Ishikawa (cell line): ENCODE results near the gene EVL.
A peak's percentile ranks its signal among the peaks of the same experiment; 100 is the strongest.

Experiments used
- CEBPB ChIP-seq: IDR thresholded peaks from 2 replicates; pipeline ENCODE4 v1.6.1; 2012
- CREB1 ChIP-seq: IDR thresholded peaks from 2 replicates; pipeline ENCODE4 v1.6.1; 2012; ENCODE audit warnings: low read depth
- EGR1 ChIP-seq: IDR thresholded peaks from 2 replicates; pipeline ENCODE4 v1.6.1; 2012
- EP300 ChIP-seq: IDR thresholded peaks from 2 replicates; pipeline ENCODE4 v1.6.1; 2012; ENCODE audit warnings: borderline replicate concordance
- FOXM1 ChIP-seq: IDR thresholded peaks from 2 replicates; pipeline ENCODE4 v1.6.1; 2012; ENCODE audit warnings: low read depth, borderline replicate concordance
- NFIC ChIP-seq: IDR thresholded peaks from 2 replicates; pipeline ENCODE4 v1.6.1; 2012
- RAD21 ChIP-seq: IDR thresholded peaks from 2 replicates; pipeline ENCODE4 v1.6.1; 2012; ENCODE audit warnings: low read depth
- TAF1 ChIP-seq: IDR thresholded peaks from 2 replicates; pipeline ENCODE4 v1.6.1; 2012; ENCODE audit warnings: low read depth, mild to moderate bottlenecking
- TCF12 ChIP-seq: IDR thresholded peaks from 2 replicates; pipeline ENCODE4 v1.6.1; 2012; ENCODE audit warnings: low read depth
- TEAD4 ChIP-seq: IDR thresholded peaks from 2 replicates; pipeline ENCODE4 v1.6.1; 2012
- YY1 ChIP-seq: IDR thresholded peaks from 2 replicates; pipeline ENCODE4 v1.6.1; 2012; ENCODE audit warnings: low read depth
- ZBTB7A ChIP-seq: IDR thresholded peaks from 2 replicates; pipeline ENCODE4 v1.6.1; 2012; ENCODE audit warnings: low read depth
- TF ChIP-seq, protein P1 (sequence below): IDR thresholded peaks from 2 replicates; pipeline ENCODE4 v1.6.1; 2012; ENCODE audit warnings: low read depth, mild to moderate bottlenecking
- TF ChIP-seq, protein P2 (sequence below): IDR thresholded peaks from 2 replicates; pipeline ENCODE4 v1.6.1; 2012
- TF ChIP-seq, protein P3 (sequence below): IDR thresholded peaks from 2 replicates; pipeline ENCODE4 v1.6.1; 2012

The EVL gene

DNA sequence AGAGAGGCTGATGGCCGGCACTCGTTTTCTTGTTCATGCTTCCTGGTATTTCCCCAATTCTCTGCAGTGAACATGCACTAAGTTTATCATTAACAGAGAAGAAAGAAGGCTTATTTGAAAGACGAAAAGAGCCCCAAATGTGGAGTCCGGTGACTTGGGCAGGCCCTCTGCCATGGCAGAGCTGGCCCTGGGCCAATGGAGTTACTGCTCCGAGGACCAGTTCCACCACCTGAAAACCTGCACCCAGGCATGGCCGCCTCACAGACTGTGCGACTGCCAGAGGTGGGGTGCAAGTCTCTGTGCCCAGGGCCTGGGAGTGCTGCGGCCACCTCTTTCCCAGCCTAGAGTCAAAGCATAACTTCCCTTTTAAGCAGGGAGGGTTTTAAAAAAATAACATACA is 69.4 kb downstream of the EVL start:
- TF ChIP-seq FOXM1, result no peak
- peak; percentile 16; the same call in 1 of the 2 replicates for TF ChIP-seq NFIC

DNA sequence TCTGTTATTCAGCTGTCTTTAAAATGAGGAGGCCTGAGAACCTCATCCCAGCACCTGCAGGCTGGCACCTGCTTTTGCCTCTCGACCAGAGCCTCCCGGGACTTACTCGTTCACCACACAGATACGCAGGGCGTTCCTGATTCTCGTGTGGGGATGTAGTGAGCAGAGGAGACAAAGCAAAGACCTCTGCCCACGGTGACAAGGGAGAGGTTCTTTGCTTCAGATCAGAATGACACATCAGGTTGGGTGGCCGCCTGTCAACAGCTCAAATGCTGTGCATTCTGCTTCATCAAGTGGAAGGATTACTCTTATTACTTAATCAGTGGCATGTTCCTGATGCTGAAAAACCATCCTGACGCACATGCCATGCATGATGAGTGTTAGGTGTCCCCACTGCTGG is 69.9 kb downstream of the EVL start:
- TF ChIP-seq NFIC, result no peak
- TF ChIP-seq, protein P1, sequence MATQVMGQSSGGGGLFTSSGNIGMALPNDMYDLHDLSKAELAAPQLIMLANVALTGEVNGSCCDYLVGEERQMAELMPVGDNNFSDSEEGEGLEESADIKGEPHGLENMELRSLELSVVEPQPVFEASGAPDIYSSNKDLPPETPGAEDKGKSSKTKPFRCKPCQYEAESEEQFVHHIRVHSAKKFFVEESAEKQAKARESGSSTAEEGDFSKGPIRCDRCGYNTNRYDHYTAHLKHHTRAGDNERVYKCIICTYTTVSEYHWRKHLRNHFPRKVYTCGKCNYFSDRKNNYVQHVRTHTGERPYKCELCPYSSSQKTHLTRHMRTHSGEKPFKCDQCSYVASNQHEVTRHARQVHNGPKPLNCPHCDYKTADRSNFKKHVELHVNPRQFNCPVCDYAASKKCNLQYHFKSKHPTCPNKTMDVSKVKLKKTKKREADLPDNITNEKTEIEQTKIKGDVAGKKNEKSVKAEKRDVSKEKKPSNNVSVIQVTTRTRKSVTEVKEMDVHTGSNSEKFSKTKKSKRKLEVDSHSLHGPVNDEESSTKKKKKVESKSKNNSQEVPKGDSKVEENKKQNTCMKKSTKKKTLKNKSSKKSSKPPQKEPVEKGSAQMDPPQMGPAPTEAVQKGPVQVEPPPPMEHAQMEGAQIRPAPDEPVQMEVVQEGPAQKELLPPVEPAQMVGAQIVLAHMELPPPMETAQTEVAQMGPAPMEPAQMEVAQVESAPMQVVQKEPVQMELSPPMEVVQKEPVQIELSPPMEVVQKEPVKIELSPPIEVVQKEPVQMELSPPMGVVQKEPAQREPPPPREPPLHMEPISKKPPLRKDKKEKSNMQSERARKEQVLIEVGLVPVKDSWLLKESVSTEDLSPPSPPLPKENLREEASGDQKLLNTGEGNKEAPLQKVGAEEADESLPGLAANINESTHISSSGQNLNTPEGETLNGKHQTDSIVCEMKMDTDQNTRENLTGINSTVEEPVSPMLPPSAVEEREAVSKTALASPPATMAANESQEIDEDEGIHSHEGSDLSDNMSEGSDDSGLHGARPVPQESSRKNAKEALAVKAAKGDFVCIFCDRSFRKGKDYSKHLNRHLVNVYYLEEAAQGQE, result no peak
- no peak for TF ChIP-seq TAF1
- TF ChIP-seq, protein P2, sequence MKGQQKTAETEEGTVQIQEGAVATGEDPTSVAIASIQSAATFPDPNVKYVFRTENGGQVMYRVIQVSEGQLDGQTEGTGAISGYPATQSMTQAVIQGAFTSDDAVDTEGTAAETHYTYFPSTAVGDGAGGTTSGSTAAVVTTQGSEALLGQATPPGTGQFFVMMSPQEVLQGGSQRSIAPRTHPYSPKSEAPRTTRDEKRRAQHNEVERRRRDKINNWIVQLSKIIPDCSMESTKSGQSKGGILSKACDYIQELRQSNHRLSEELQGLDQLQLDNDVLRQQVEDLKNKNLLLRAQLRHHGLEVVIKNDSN, result no peak
- no peak for TF ChIP-seq FOXM1
- TF ChIP-seq CEBPB, result no peak
- TF ChIP-seq YY1, result no peak
- no peak for TF ChIP-seq EP300
- no peak for TF ChIP-seq TEAD4
- TF ChIP-seq RAD21, result no peak
- TF ChIP-seq ZBTB7A, result no peak
- no peak for TF ChIP-seq CREB1

DNA sequence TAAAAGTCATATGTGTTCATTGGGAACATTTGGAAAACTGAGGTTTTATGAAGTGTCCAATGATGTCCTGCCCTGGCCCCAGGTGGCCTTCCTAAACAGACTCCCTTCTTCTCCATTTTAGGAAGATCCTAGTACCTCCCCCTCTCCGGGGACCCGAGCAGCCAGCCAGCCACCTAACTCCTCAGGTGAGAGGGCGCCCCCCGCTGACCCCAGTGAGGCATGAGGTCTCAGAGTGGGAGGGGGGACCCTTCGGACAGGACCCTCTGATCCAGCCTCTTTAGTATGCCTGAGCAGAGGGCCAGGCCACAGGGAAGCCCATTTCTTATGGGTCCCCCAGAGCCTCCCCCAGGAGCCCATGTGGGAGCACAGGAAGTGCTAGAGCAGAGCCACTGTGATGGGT is 70.6 kb downstream of the EVL start:
- TF ChIP-seq TEAD4 (no peak), TAF1 (no peak), RAD21 (peak; percentile 12; the same call in 1 of the 2 replicates), NFIC (no peak), CEBPB (no peak)
- TF ChIP-seq, protein P3, sequence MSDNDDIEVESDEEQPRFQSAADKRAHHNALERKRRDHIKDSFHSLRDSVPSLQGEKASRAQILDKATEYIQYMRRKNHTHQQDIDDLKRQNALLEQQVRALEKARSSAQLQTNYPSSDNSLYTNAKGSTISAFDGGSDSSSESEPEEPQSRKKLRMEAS, result no peak

DNA sequence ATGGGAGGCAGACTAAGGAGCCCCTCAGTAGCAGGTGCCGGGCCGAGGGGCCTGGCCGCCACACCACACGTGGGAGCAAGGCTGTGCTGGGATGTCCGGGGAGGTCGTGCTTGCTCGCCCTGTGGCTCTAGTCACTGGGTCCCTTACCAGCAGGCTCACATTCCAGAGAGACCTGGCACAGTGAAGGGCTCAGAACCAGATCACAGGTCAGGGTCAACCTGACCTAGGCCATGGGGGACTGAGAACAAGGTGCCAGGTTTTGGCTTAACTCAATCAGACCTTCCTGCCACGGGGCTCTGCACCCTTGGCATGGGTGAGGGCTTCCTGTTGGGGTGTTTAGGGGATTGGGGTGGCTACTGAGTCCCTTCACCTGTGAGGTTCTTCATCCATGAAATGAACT is 72.0 kb downstream of the EVL start:
- TF ChIP-seq RAD21, result no peak
- TF ChIP-seq, protein P2, result no peak
- no peak for TF ChIP-seq EGR1
- TF ChIP-seq TEAD4, result 0 out of 2 replicates have a peak, but pooled peaks have one; percentile 23
- TF ChIP-seq, protein P3, result no peak
- peak; percentile 55 for TF ChIP-seq EP300
- no peak for TF ChIP-seq ZBTB7A
- no peak for TF ChIP-seq CEBPB
- TF ChIP-seq CREB1, result no peak

DNA sequence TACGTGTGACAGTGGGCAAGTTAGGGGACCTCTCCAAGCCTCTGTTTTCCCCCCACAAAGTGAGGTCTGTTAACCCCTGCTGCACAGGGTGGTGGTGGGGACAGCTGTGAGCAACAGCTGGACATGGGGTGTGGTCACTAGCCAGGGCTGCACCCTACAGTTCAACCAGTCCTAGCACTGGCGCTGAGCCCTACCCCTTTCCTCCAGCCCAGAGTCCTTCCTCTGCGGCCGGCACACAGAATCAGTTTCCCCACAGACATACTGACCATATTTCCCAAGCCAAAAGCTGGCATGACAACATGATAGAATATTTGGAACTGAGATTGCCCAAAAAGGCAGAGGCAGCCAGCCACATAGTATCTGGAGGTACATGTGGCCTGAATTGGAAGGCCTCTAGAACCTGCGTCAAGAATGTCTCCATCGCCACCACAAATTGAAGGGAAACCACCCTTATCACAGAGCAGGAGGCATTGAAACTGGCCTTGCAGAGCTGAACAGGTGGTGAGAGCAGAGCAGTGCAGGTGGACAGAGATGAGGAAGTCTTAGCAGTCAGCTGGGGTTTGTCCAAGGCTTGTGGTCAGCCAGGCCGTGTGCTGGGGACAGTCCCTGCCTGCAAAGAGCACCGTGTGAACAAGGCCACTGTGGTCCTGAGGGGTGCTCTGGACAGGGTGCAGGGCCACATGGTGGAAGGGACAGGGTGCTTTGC is 73.0 kb downstream of the EVL start:
- no peak for TF ChIP-seq EGR1
- no peak for TF ChIP-seq NFIC
- no peak for TF ChIP-seq CREB1
- TF ChIP-seq RAD21, result no peak
- TF ChIP-seq, protein P2, result no peak
- no peak for TF ChIP-seq TEAD4
- no peak for TF ChIP-seq ZBTB7A
- TF ChIP-seq, protein P1, result no peak
- TF ChIP-seq, protein P3, result no peak
- TF ChIP-seq TCF12, result no peak
- no peak for TF ChIP-seq CEBPB
- TF ChIP-seq TAF1, result no peak
- no peak for TF ChIP-seq YY1

DNA sequence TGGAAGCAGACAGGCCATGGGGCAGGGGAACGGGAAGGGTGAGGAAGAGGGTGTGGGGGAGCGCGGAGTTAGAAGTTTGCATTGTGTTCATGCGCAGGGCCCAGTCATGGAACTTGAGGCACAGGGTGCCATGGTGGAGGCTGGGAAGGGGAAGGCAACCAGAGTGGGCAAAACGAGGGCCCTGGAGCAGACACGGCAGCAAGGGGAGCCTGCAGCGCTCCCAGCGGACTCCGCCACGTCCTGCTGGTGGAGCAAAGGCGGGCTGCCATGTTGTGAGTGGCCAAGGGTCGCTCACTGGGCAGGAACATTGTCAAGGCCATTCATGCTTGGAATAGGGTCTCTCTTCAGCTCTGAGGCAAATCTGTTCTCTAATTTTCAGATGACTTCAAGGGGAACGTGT is 73.7 kb downstream of the EVL start:
- TF ChIP-seq, protein P3, result no peak
- TF ChIP-seq, protein P1, result no peak
- TF ChIP-seq, protein P2, result no peak
